Cortex of kidney (tissue), 1 donor: ENCODE measurements around the gene KAT5.
"Not testable (repeated sequence)": the region's sequence is repeated elsewhere in the genome, so short reads cannot be mapped to it uniquely, and the experiment has no call there.

Experiments
- DNase-seq: peaks from one replicate; lab custom pipeline; 2025; lab: John Stamatoyannopoulos, UW

Gene KAT5

GRCh38 chr11:65709661-65710060, 2.4 kb upstream of the KAT5 start:
- no peak for DNase-seq

DNA sequence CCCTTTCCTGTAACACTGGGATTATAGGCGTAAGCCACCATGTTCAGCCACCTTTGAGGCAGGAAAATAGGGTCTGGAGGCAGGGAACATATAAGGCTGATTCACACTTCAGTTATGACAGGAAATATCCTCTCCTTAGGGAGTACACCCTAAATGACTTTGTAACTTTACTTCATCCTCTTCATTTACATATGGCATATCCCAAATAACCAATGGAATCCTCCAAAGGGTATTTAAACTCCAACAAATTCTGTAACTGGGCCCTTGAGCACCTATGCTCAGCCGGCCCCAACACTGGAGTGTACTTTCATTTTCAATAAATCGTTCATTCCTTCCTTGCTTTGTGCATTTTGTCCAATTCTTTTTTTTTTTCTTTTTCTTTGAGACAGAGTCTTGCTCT, 1.6 kb upstream of the KAT5 start:
- no peak for DNase-seq

- DNase-seq, result no peak
Measured at GRCh38 chr11:65712633-65713076, 603 bp downstream of the KAT5 start.

DNA sequence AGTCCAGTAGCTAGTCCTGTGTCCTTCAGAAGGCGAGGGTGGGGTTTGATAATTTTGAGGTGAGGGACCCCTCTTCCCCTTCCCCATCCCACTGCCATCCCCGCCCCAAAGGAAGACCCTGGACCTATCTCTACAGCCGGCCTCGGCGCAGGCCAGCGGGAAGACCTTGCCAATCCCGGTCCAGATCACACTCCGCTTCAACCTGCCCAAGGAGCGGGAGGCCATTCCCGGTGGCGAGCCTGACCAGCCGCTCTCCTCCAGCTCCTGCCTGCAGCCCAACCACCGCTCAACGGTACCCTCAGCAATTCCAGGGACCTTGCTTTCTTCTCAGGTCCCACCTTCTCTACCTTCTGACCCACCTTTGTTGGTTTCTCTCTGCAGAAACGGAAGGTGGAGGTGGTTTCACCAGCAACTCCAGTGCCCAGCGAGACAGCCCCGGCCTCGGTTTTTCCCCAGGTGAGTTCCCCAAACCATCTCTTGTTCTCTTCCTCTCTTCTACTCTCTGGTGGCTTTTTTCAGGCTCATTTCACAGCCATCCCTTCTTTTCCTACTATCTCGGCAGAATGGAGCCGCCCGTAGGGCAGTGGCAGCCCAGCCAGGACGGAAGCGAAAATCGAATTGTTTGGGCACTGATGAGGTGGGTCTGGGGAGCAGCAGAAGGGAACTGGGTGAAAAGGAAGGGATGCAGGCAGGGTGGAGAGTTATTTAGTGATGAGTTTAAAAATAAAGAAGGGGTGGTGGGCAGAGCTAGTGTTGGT, 1.3 kb downstream of the KAT5 start:
- DNase-seq, result no peak

DNA sequence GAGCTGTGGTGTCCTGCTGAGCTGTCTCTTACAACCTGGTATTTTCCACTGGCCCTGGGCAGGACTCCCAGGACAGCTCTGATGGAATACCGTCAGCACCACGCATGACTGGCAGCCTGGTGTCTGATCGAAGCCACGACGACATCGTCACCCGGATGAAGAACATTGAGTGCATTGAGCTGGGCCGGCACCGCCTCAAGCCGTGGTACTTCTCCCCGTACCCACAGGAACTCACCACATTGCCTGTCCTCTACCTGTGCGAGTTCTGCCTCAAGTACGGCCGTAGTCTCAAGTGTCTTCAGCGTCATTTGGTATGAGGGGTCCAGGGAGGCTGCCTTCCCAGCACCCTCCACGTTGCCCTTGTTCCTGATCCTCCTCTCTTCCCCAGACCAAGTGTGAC, 2.4 kb downstream of the KAT5 start:
- no peak for DNase-seq

GRCh38 chr11:65716302-65716701, 4.2 kb downstream of the KAT5 start:
- DNase-seq, result no peak

- DNase-seq, result no peak
Measured at GRCh38 chr11:65716774-65717405, 4.8 kb downstream of the KAT5 start.

- DNase-seq, result no peak
Measured at GRCh38 chr11:65717906-65718305, 5.9 kb downstream of the KAT5 start.

DNA sequence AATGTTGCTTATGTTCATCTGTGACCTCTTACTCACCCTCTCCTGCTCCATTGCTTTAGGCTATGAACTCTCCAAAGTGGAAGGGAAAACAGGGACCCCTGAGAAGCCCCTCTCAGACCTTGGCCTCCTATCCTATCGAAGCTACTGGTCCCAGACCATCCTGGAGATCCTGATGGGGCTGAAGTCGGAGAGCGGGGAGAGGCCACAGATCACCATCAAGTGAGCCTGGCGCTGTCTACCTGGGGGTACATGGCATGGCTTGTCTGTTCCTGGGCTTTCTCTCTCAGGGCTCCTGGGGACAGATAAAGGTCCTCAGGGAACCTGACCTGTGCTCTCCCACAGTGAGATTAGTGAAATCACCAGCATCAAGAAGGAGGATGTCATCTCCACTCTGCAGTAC, 6.5 kb downstream of the KAT5 start:
- no peak for DNase-seq

- DNase-seq, result no peak
Measured at GRCh38 chr11:65718964-65719492, 7.0 kb downstream of the KAT5 start.

- DNase-seq, result no peak
Measured at GRCh38 chr11:65719871-65720210, 7.8 kb downstream of the KAT5 start.

DNA sequence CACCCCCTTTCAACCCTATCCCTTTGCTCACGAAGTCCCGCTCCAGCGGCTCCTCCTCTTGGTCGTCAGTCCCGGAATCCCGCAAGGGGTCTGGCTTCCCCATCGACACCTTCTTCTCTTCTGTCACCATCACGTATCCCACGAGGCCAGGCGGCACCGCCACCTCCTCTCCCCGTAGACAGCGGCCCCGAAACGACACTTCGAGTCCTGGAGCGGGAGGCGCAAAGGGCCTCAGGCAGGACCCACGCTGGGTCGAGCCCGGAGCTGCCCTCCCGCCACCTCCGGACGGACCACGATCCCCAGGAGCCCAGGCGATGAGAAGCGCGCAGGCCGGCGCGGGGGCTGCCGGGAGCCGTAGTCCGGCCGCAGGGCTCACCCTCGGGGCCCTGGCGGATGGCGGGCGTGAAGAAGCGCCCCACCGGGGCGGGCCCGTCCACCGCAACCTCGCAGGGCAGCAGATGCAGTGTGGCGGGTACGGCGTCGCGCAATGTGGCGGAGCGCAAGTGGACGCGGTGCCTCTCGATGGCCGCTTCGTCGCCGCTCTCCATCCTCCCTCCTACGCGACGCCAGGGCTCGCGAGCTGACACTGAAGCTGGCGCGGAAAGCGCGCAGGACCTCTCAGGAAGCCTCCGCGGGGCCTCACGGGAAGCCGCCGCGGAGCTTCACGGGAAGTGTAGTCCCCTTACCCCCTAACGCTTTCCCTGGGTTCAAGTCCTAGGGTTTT, 8.3 kb downstream of the KAT5 start, which contains the start of gene RNASEH2C:
RNASEH2C (minus strand) TSS at position 588 of the 724 bp plus-strand sequence; CDS start at position 548, 40 bp downstream.
- no peak for DNase-seq

- DNase-seq, result no peak
Measured at GRCh38 chr11:65722261-65722660, 10.2 kb downstream of the KAT5 start.

DNA sequence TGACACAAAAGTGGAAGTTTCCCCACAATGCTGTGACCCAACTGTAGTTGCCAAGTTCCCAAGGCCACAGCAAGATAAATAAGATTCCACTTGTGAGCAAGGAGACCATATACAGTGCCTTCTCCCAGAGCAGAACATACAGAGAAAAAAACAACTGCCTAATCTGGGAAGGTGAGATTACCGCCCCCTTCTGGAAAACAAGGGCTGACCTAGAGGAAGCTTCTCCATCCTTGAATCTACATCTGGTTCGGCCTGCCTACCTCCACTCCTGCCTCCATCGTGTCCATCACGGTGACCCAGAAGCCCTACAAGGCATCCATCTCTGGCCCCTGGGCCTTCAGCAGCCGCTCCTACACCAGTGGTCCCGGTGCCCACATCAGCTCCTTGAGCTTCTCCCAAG, 14.6 kb downstream of the KAT5 start:
- DNase-seq, result no peak

- no peak for DNase-seq
Measured at GRCh38 chr11:65727865-65728264, 15.8 kb downstream of the KAT5 start.

- DNase-seq, result no peak
Measured at GRCh38 chr11:65730461-65730860, 18.4 kb downstream of the KAT5 start.

DNA sequence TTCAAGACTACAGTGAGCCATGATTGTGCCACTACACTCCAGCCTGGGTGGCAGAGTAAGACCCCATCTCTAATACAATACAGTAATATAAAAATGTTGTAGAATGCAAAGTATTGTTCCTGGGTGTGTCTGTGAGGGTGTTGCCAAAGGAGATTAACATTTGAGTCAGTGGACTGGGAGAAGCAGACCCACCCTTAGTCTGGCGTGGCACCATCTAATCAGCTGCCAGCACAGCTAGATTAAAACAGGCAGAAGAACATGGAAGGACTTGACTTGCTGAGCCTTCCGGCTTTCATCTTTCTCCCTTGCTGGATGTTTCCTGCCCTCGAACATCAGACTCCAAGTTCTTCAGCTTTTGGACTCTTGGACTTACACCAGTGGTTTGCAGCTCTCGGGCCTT, 23.1 kb downstream of the KAT5 start:
- DNase-seq, result not testable (repeated sequence)

- DNase-seq, result no peak
Measured at GRCh38 chr11:65736810-65737209, 24.8 kb downstream of the KAT5 start.

DNA sequence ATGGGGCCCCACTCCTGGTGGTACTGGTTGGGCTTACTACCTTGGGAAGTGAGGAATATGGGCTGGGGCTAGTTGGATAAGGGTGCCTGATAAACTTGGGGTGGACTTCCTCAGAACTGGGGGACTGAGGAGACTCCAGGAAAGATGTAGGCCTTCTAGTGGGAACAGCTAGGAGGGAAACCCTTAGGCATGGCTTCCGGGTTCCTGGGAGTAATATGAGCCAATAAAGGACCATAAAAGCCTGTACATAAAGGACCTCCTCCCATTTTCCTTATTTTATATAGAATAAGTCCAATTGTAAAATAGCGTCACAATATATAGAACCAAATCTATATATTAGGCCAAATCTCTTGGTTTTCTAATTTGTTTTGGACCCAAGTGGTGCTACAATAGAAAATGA, 27.0 kb downstream of the KAT5 start:
- no peak for DNase-seq

DNA sequence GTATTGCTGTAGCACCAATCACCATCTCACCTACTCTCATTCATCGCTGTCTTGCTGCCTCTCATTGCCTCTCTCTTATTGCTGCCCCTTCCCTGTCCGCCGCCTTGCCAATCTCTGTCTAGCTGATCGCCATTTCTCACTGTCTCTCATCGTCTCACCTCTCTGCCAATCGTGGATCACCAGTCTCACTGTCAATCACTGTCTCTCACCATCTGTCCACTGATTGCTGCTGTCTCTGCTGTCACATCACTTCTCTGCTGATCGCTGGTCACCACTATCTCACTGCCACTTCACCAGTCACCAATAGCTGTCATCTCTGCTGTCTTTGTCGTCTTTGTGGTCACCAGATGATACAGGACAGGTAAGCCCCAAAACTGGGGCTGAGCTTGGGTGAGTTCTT, 29.1 kb downstream of the KAT5 start:
- no peak for DNase-seq

DNA sequence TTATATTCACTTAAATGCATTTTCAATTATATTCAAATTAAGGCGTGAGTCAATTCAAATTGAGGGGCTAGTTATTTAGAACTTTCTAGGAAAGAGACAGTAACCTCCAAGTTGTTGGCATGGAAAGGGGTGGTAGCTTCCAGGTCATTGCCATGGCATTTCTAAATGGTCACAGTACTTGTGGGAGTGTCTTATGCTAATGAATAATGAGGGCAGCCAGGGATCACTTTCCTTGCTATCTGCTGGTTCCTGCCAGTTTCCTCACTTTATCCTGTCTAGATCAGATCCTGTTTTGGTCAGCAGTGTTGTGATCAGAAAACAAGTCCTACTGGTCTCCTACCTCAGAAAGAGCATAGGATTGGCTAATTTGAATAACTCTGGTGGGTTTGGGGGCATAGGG, 30.3 kb downstream of the KAT5 start:
- no peak for DNase-seq

GRCh38 chr11:65743681-65744025, 31.6 kb downstream of the KAT5 start:
- no peak for DNase-seq
